Uterus (tissue), 4 donors: Measurements from ENCODE around the gene BAHCC1. TPM values are rescaled to one million over a fixed set of nuclear protein-coding genes. Genes with fewer than 3 reads are reported as not detected.

ENCODE experiments used
- DNase-seq, 2 donors: peaks; one replicate each; pipeline ENCODE4 v3.0.0-alpha.2; 2019 to 2020
- H3K27ac ChIP-seq, 2 donors: fragments of 200-600 bp; sonication (generic); 1 replicate in 1 of 2; 2 replicates in 1 of 2; pipeline ENCODE4 v1.5.1; 2016 to 2018
- H3K27me3 ChIP-seq, 2 donors: fragments of 200-600 bp; sonication (generic); one replicate each; pipeline ENCODE4 v1.5.1; 2018 to 2019; ENCODE audit warnings: control low read depth in 1 of 2
- H3K36me3 ChIP-seq, 2 donors: fragments of 200-600 bp; sonication (generic); one replicate each; pipeline ENCODE4 v1.5.1; 2019; ENCODE audit warnings: control low read depth in 1 of 2
- H3K4me1 ChIP-seq, 2 donors: fragments of 200-600 bp; sonication (generic); one replicate each; pipeline ENCODE4 v1.5.1; 2018 to 2019; ENCODE audit warnings: control low read depth in 1 of 2
- H3K4me3 ChIP-seq, 2 donors: fragments of 200-600 bp; sonication (generic); 1 replicate in 1 of 2; 2 replicates in 1 of 2; pipeline ENCODE4 v1.5.1; 2018 to 2019; ENCODE audit warnings: mild to moderate bottlenecking in 1 of 2
- H3K9me3 ChIP-seq, 2 donors: fragments of 200-600 bp; sonication (generic); one replicate each; pipeline ENCODE4 v1.5.1; 2019; ENCODE audit warnings: control low read depth in 1 of 2
- POLR2A ChIP-seq, 2 donors: fragments of 450-650 bp; IDR thresholded peaks; one replicate each; pipeline ENCODE4 v1.6.1; 2016; ENCODE audit warnings: antibody characterized with exemption in 2 of 2, mild to moderate bottlenecking in 1 of 2, moderate library complexity in 1 of 2
- intact Hi-C: fragments of 100-400 bp; cut with DNase I; formaldehyde crosslinking; loops from one replicate; pipeline ENCODE4 v1.15.1; 2023; ENCODE audit warnings: low total_unique reads
- total RNA-seq, 4 donors: library from RNA; depleted of rRNA in 3 of 4; stranded (reverse); fragments of >200 nt in 3 of 4; gene quantifications; one replicate each; pipeline versions ENCODE4 v1.1.0 to v1.2.4, GENCODE V29; 2014 to 2023
- TF ChIP-seq, protein P1 (sequence below), 4 experiments: fragments of 200-600 bp in 2 of 4; fragments of 450-650 bp in 2 of 4; sonication (generic) in 2 of 4; IDR thresholded peaks; one replicate each; pipeline ENCODE4 v1.5.1; 2016 to 2019; ENCODE audit warnings: antibody characterized with exemption in 4 of 4, mild to moderate bottlenecking in 2 of 4, moderate library complexity in 1 of 4
- donor health status: DM: yes; HTN: yes; CAD: no.

Gene BAHCC1
- total RNA-seq, result 10 to 100 TPM in 2 of 4 donors, 1 to 10 TPM in 2; 1.5 to 34.1 (median 8.5) TPM

DNA sequence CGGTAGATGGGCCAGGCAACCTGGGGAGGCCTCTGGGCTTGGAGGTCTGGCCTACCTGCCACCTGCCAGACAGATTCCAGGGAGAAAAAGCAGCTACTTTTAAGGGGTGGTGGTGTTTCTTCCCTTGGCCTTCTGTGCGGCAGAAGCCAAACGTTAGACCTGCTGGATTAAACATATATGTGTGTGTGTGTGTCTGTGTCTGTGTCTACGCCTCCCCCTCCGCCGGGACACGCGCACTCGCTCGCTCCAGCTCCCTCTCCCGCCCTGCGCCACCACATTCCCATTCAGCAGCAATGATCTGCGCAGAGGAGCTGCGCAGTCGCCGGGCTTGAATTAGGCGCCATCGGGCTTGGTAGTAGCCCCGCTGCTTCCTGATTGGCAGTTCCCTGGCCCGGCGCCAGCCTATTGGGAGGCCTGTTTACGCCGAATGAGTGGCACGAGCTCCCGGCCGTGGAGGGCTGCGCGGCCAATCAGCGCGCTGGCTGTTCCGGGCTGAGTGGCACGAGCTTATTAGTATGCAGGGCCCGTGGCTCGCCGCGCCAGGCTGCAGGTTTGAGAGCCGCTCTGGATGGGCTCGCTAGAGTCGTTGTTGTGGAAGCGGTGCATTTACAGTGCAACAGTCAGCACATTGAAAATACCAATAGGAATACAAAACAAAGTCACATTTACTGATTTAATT is at the start of gene BAHCC1:
BAHCC1 (plus strand) TSS at position 537 of the 679 bp plus-strand sequence. CDS start 4,283 bp downstream, outside the sequence.
- peak; percentile 95 to 96 for TF ChIP-seq POLR2A (IDR thresholded peaks at IDR 0.05)
- TF ChIP-seq, protein P1, sequence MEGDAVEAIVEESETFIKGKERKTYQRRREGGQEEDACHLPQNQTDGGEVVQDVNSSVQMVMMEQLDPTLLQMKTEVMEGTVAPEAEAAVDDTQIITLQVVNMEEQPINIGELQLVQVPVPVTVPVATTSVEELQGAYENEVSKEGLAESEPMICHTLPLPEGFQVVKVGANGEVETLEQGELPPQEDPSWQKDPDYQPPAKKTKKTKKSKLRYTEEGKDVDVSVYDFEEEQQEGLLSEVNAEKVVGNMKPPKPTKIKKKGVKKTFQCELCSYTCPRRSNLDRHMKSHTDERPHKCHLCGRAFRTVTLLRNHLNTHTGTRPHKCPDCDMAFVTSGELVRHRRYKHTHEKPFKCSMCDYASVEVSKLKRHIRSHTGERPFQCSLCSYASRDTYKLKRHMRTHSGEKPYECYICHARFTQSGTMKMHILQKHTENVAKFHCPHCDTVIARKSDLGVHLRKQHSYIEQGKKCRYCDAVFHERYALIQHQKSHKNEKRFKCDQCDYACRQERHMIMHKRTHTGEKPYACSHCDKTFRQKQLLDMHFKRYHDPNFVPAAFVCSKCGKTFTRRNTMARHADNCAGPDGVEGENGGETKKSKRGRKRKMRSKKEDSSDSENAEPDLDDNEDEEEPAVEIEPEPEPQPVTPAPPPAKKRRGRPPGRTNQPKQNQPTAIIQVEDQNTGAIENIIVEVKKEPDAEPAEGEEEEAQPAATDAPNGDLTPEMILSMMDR (IDR thresholded peaks at IDR 0.05), result peak in 1 of 4 experiments; percentile 7
- H3K9me3 ChIP-seq, result no peaks in the 10 kb centered on the region
- peak within 1 kb of the TSS; percentile 97 for H3K27ac ChIP-seq
- intact Hi-C loops, result loop anchor here (5.0 kb wide), 2 partner anchors 92 to 117 kb away; partner anchors contain the start of gene ACTG1
- H3K36me3 ChIP-seq, result no peaks in the 10 kb centered on the region
- no peaks in the 10 kb centered on the region for H3K27me3 ChIP-seq
- H3K4me1 ChIP-seq, result peaks cover 0 to 10% of the 10 kb centered on the region in 2 donors
- DNase-seq, result peak; percentile 100
- H3K4me3 ChIP-seq, result peak within 1 kb of the TSS; percentile 52 to 63

DNA sequence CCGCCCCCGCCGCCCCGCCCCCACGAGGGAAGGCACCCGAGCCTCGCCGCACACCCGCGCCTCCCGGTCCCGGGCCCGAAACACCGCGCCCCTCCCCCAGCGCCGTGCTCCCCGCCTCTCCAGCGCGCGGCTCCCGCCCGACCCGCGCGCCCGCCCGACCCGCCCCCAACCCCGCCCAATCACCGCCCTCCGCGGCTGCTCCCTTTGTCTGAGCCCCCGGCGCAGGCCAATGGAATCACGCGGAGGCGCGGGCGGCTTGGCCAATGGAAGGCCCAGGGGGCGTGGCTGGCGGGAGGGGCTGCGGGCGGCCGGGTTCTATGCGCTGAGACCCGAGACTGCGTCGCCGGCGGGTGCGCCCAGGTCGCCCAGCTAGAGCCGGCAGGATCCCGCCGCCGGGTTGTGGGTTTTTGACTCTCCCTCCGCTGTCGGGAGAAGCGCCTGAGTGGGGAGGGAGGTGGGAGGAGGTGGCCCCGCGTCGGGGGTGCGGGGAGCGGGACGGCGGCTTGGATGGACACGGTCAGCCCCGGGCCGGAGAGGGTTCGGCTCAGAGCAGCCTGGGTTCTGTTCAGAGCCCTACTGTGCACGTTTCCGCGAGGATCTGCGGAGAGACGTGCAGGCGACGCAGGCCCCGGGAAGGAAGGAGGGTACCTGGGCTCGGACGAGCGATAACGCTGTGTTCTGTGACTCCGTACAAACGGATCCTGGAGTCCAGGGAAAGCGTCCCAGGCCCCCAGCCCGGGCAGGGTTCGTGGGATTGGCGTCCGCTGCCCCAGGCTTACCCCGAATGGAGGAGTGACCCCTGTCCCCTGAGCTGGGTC is 49.0 kb upstream of the BAHCC1 start:
- no peaks in the 10 kb centered on the region for H3K27me3 ChIP-seq
- H3K27ac ChIP-seq, result peak overlapping the region; percentile 78 to 88
- DNase-seq, result peak; percentile 98 to 99
- peak overlapping the region; percentile 52 to 67 for H3K4me3 ChIP-seq
- TF ChIP-seq, protein P1 (IDR thresholded peaks at IDR 0.05), result peak in 1 of 4 experiments; percentile 17
- peak; percentile 80 to 93 for TF ChIP-seq POLR2A (IDR thresholded peaks at IDR 0.05)
- H3K4me1 ChIP-seq, result peaks cover 0 to 10% of the 10 kb centered on the region in 2 donors
- H3K9me3 ChIP-seq, result no peaks in the 10 kb centered on the region
- intact Hi-C loops, result no loop called here
- no peaks in the 10 kb centered on the region for H3K36me3 ChIP-seq

DNA sequence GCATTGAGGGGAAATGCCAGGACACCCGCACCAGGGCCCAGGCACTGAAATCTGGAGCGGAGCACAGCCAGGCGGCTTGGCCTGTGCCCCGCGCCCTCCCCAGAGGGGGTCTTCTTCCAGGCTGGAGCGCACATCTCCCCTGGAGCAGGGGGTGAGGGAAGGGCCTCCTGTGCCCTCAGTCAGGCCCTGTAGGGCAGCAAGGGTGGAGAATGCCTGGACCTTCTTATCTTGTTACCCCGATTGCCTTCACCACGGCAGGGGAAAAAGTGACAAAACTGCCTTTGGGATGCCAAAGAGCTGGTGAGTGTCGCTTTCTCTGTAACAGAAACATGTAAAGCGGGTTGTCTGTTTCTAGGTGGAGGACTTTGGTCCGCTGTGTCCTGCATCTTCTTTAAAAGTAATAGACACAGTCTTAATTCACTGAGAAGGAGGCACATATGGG is 48.3 kb upstream of the BAHCC1 start:
- Histone ChIP-seq H3K27me3 (no peaks in the 10 kb centered on the region), H3K36me3 (no peaks in the 10 kb centered on the region), H3K4me1 (peaks cover 0 to 6% of the 10 kb centered on the region in 2 donors), H3K27ac (peak overlapping the region in 1 of 2 donors; percentile 88), H3K4me3 (peak overlapping the region; percentile 52 to 58), H3K9me3 (no peaks in the 10 kb centered on the region)
- intact Hi-C loops, result no loop called here
- TF ChIP-seq, protein P1 (IDR thresholded peaks at IDR 0.05), result no peak
- TF ChIP-seq POLR2A (IDR thresholded peaks at IDR 0.05), result no peak
- DNase-seq, result no peak

DNA sequence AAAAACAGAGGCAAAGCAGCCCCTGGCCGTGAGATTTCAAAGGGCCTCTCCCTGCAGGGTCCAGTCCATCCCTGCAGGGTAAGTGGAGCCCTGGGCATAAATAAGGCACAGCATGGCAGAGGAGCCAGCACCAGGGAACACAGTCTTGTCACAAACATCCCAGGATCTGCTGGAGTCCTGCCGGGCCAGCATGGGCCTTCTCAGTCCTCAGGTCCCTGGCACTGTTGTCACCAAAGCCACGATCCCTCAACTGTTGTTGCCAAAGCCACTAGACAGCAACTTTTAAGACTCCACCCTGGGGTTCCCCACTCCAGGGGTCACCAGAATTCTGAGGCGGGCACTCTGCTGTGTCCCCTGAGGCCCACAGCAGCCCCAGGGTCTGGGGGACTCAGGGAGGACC is 47.8 kb upstream of the BAHCC1 start:
- Histone ChIP-seq H3K4me1 (peaks cover 0 to 5% of the 10 kb centered on the region in 2 donors), H3K4me3 (no peak overlapping the region), H3K9me3 (no peaks in the 10 kb centered on the region), H3K36me3 (no peaks in the 10 kb centered on the region), H3K27ac (no peak overlapping the region), H3K27me3 (no peaks in the 10 kb centered on the region)
- intact Hi-C loops, result no loop called here
- DNase-seq, result no peak
- TF ChIP-seq, protein P1 (IDR thresholded peaks at IDR 0.05), result no peak
- no peak for TF ChIP-seq POLR2A (IDR thresholded peaks at IDR 0.05)
